Measurements from ENCODE around the gene SDS.

DNA sequence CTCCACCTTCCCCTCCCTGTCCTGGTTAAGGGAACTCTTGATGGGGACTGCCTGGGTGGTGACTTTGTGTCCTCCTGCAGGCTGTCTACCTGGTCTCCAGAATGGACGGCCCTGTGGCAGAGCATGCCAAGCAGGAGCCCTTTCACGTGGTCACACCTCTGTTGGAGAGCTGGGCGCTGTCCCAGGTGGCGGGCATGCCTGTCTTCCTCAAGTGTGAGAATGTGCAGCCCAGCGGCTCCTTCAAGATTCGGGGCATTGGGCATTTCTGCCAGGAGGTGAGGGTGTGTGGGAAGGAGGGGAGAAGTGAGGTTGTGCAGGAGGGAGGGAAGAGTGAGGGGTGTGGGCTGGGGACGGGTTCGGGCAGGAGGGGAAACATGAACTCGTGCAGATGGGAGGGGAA, 24.2 kb upstream of the SDS start:
- TF ChIP-seq EZH2 (IDR thresholded peaks at IDR 0.05; ENCODE audit: low read depth, unreplicated experiment) (no peak), EZH2phosphoT487 (IDR thresholded peaks at IDR 0.05; ENCODE audit: unreplicated experiment) (no peak), CREB1 (CRISPR knock-in tag; IDR thresholded peaks at IDR 0.05; ENCODE audit: low read depth) (no peak), POLR2AphosphoS5 (IDR thresholded peaks at IDR 0.05; ENCODE audit: low read depth) (no peak), STAT1 (IDR thresholded peaks at IDR 0.05; ENCODE audit: unreplicated experiment) (no peak)
- TF ChIP-seq, protein P1, sequence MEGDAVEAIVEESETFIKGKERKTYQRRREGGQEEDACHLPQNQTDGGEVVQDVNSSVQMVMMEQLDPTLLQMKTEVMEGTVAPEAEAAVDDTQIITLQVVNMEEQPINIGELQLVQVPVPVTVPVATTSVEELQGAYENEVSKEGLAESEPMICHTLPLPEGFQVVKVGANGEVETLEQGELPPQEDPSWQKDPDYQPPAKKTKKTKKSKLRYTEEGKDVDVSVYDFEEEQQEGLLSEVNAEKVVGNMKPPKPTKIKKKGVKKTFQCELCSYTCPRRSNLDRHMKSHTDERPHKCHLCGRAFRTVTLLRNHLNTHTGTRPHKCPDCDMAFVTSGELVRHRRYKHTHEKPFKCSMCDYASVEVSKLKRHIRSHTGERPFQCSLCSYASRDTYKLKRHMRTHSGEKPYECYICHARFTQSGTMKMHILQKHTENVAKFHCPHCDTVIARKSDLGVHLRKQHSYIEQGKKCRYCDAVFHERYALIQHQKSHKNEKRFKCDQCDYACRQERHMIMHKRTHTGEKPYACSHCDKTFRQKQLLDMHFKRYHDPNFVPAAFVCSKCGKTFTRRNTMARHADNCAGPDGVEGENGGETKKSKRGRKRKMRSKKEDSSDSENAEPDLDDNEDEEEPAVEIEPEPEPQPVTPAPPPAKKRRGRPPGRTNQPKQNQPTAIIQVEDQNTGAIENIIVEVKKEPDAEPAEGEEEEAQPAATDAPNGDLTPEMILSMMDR (conservative IDR thresholded peaks at IDR 0.05; ENCODE audit: low read depth in 2 of 2) = no peak
- TF ChIP-seq, protein P2, sequence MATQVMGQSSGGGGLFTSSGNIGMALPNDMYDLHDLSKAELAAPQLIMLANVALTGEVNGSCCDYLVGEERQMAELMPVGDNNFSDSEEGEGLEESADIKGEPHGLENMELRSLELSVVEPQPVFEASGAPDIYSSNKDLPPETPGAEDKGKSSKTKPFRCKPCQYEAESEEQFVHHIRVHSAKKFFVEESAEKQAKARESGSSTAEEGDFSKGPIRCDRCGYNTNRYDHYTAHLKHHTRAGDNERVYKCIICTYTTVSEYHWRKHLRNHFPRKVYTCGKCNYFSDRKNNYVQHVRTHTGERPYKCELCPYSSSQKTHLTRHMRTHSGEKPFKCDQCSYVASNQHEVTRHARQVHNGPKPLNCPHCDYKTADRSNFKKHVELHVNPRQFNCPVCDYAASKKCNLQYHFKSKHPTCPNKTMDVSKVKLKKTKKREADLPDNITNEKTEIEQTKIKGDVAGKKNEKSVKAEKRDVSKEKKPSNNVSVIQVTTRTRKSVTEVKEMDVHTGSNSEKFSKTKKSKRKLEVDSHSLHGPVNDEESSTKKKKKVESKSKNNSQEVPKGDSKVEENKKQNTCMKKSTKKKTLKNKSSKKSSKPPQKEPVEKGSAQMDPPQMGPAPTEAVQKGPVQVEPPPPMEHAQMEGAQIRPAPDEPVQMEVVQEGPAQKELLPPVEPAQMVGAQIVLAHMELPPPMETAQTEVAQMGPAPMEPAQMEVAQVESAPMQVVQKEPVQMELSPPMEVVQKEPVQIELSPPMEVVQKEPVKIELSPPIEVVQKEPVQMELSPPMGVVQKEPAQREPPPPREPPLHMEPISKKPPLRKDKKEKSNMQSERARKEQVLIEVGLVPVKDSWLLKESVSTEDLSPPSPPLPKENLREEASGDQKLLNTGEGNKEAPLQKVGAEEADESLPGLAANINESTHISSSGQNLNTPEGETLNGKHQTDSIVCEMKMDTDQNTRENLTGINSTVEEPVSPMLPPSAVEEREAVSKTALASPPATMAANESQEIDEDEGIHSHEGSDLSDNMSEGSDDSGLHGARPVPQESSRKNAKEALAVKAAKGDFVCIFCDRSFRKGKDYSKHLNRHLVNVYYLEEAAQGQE (IDR thresholded peaks at IDR 0.05; ENCODE audit: unreplicated experiment) = peak; percentile 38

All from GM23338 (cell line).